GM12892 (cell line): ENCODE measurements around the gene SLF2.

Experiments used
- POLR2A ChIP-seq: IDR thresholded peaks from 2 replicates; pipeline ENCODE4 v1.6.1; 2011; ENCODE audit warnings: low read depth, low read length, control low read depth
- POLR2AphosphoS5 ChIP-seq: IDR thresholded peaks from 2 replicates; pipeline ENCODE4 v1.6.1; 2011; ENCODE audit warnings: low read depth, low read length, control low read depth

GRCh38 chr10:100889546-100889945, 23.2 kb upstream of the SLF2 start:
- no peak for TF ChIP-seq POLR2A
- TF ChIP-seq POLR2AphosphoS5: no peak
